Right cardiac atrium (tissue), 5 donors: Measurements from ENCODE around the gene TJP2. TPM values are rescaled to one million over a fixed set of nuclear protein-coding genes. Genes with fewer than 3 reads are reported as not detected.

Experiments used
- ATAC-seq, 2 donors: fragments of 200-7000 bp; cut with Tn5 transposase; one replicate each; pipeline versions ENCODE4 v1.8.0 to v1.9.1; 2020; ENCODE audit warnings: moderate library complexity in 2 of 2, mild to moderate bottlenecking in 1 of 2
- DNase-seq, 3 donors: peaks; one replicate each; pipeline ENCODE4 v3.0.0-alpha.2; 2020
- H3K27ac ChIP-seq: one replicate; pipeline ENCODE4 v1.5.1; 2013; ENCODE audit warnings: mild to moderate bottlenecking, low read length, control low read depth, moderate library complexity
- H3K27me3 ChIP-seq: one replicate; pipeline ENCODE4 v1.6.1; 2013; ENCODE audit not compliant: control insufficient read depth, insufficient read depth
- H3K4me1 ChIP-seq: one replicate; pipeline ENCODE4 v1.6.1; 2013; ENCODE audit warnings: low read length; ENCODE audit not compliant: control insufficient read depth, insufficient read depth
- H3K4me3 ChIP-seq: one replicate; pipeline ENCODE4 v1.5.1; 2013; ENCODE audit warnings: low read length, control low read depth
- H3K9me3 ChIP-seq: one replicate; pipeline ENCODE4 v1.6.1; 2013; ENCODE audit warnings: low read length; ENCODE audit not compliant: control insufficient read depth
- WGBS: extraction: QIAGEN DNeasy Blood & Tissue Kit; methylation state at CpG from one replicate; pipeline ENCODE4 v1.1.7; 2013; 5-methylcytosine and 5-hydroxymethylcytosine counted together
- intact Hi-C, 4 donors: fragments of 100-400 bp; cut with DNase I; formaldehyde crosslinking; loops; one replicate each; pipeline versions ENCODE4 v1.11.0 to v1.14.0; 2022 to 2023
- polyA plus RNA-seq: library from polyadenylated mRNA; stranded (reverse); fragments of 200-250 nt; gene quantifications from one replicate; pipeline ENCODE4 v1.2.3, GENCODE V29; 2013
- total RNA-seq, 4 donors: library from RNA; stranded (reverse); fragmentation: NEBNext Ultra II Directional; extraction: Animal tissue kit (Norgen Biotek cat#: 25700); gene quantifications; one replicate each; pipeline ENCODE4 v1.2.1, GENCODE V29; 2021
- donor health status: healthy with polysubstance abuse.
- donor health status: DM: no; HTN: yes; CAD: no.
- donor health status: DM: no; HTN: no; CAD: no.
- donor health status: DM: no; HTN: yes; CAD: no; lungs with severe emphysema.
- donor health status: DM: yes; HTN: yes; CAD: no.

The TJP2 gene
- total and polyA plus RNA-seq, 5 donors, result 23.8 to 56.3 (median 43.7) TPM

DNA sequence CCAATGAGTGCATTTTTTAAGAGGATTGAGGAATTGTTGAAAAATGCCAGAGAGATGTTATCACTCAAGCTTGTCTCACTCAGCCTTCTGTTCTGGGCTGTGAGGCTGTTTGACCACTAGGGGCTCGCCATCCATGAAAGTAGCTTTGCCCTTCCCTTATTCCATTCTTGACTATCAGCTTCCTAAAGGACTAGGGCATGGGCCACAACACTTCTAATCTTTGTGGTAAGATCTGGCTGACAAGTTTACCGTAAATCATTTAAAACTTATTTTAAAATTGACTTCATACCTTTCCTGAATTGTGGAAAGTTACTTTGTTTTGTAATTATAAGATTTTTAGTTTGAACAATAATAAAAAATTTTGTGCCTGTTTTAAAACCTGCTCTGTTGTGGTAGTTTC, 49.5 kb downstream of the TJP2 start:
- DNase-seq (no peak), ATAC-seq (peak; percentile 75 to 81)
- H3K4me1 ChIP-seq, result peaks cover 3% of the 10 kb centered on the region
- H3K27ac ChIP-seq, result no peak overlapping the region
- 57% methylated on average over 2 of the region's 2 CpGs for WGBS
- no peaks in the 10 kb centered on the region for H3K27me3 ChIP-seq
- no peaks in the 10 kb centered on the region for H3K9me3 ChIP-seq
- intact Hi-C loops, result loop anchor here in 2 of 4 donors (10.0 kb wide), 2 partner anchors 49 to 161 kb away; partner anchors contain the start of gene TJP2 (in 1 of the 2)
- no peak overlapping the region for H3K4me3 ChIP-seq

DNA sequence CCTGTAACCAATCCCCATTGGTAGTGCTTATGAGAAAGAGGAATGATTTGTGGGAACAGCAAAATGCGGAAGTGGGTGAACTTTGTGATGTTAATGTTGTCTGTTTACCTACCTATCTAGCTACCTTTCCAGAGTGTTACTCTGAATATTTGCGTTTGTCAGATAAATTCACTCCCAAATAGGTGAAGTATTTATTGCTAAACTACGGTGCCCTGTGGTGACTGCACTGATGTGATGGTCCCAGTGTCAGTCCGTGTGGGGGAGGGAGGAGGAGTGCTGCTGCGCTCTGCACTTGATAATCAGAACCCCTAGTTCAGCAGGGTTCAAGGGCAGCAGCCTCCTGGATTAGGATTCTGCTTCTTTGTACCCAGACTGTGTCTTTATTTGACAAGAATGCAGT, 55.3 kb downstream of the TJP2 start:
- DNase-seq (no peak), ATAC-seq (no peak)
- no peaks in the 10 kb centered on the region for H3K4me1 ChIP-seq
- no peak overlapping the region for H3K4me3 ChIP-seq
- no peaks in the 10 kb centered on the region for H3K27me3 ChIP-seq
- intact Hi-C loops, result loop anchor here in 2 of 4 donors (10.0 kb wide), 2 partner anchors 55 to 155 kb away; partner anchors contain the start of gene TJP2 (in 1 of the 2)
- H3K27ac ChIP-seq, result no peak overlapping the region
- WGBS, result 72% methylated on average over 5 of the region's 5 CpGs
- H3K9me3 ChIP-seq, result no peaks in the 10 kb centered on the region

DNA sequence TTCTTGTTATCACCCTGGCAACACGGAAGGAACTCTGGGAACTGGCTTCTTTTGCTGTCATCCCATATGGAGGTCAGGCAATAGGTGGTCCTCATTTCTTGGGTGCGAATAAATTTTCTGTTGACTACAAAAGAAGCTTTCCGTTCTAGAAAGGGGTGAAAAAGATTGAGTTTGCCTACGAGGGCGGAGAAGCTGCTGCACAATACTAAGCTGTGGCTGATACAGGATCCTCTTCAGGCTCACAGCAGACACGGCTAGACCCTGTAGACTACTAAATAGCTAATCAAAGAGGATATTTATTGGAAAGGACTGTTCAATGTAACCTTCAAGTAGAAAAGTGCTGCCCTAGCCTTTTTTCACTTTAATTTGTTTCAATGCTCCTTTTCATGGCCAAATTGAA, 58.1 kb downstream of the TJP2 start:
- WGBS, result 66% methylated on average over 6 of the region's 6 CpGs
- intact Hi-C loops, result no loop called here
- Histone ChIP-seq H3K4me1 (no peaks in the 10 kb centered on the region), H3K4me3 (no peak overlapping the region), H3K9me3 (no peaks in the 10 kb centered on the region), H3K27me3 (no peaks in the 10 kb centered on the region), H3K27ac (no peak overlapping the region)
- ATAC-seq, result peak in 1 of 2 donors; percentile 25
- DNase-seq, result no peak

DNA sequence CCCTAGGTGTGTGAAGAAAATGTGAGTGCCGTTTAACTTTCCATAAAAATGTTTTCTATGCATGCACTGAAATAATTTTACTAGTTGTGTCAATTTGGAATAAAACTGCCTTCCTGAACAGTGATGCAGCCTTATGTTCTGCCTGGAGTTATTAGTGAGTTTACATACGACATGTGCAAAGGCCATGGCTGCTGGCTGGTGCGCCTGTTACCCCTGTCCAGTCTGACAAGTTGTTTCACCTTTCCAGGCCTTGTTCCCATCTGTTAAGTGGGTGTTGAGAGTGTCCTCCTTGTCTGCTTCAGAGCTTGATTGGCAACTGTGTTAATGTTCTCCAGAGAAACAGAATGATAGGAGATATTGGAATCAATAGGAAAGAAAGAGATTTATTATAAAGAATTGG, 60.6 kb downstream of the TJP2 start:
- WGBS, result 87% methylated on average over 3 of the region's 3 CpGs
- no peaks in the 10 kb centered on the region for H3K4me1 ChIP-seq
- no peak overlapping the region for H3K4me3 ChIP-seq
- DNase-seq, result no peak
- H3K27ac ChIP-seq, result no peak overlapping the region
- H3K9me3 ChIP-seq, result no peaks in the 10 kb centered on the region
- no peaks in the 10 kb centered on the region for H3K27me3 ChIP-seq
- intact Hi-C loops, result no loop called here
- ATAC-seq, result no peak

DNA sequence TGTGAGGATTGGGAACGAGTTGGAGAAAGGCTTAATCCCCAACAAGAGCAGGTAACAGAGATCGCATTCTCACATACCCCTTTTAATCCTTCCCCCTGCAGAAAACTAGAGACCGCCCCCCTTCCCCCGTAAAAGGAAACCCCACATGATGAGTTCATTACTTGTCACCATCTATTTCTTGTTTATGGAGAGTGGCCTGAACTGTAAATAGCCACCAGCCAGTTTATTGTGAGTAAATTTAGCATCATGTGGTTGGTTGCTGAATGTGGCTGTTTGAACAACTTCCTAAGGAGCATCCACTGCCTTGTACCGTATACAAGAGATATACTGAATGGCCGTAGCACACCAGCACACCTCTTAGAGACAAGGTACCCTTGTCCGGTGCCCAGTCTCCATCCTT, 62.1 kb downstream of the TJP2 start:
- Histone ChIP-seq H3K27me3 (no peaks in the 10 kb centered on the region), H3K27ac (no peak overlapping the region), H3K4me3 (no peak overlapping the region), H3K9me3 (no peaks in the 10 kb centered on the region), H3K4me1 (no peaks in the 10 kb centered on the region)
- 83% methylated on average over 7 of the region's 7 CpGs for WGBS
- intact Hi-C loops, result no loop called here
- ATAC-seq (no peak), DNase-seq (no peak)

DNA sequence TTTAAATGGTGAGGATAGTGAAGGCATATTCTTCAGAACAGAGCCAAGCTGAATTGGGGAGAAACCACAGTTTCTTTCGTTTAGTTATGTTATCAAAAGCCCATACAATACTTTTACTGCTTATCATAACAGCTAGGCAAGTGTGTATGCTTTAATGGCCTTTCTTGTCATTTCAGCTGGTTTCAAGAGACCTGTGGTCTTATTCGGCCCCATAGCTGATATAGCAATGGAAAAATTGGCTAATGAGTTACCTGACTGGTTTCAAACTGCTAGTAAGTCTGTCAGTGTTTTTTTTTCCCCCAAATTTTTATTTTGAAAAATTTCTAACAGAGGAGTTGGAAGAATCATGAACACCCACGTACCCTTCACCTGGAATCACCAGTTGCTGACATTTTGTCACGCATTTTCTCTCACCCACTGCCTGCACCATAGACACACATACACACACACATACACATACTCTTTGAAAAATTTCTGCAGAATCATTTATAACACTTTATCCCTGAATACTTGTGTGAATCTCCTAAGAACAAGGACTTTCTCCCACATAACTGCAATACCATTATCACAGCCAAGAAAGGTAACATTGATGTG, 63.7 kb downstream of the TJP2 start:
- H3K27ac ChIP-seq, result no peak overlapping the region
- no peaks in the 10 kb centered on the region for H3K9me3 ChIP-seq
- ATAC-seq, result no peak
- H3K4me3 ChIP-seq, result no peak overlapping the region
- WGBS, result 95% methylated on average over 4 of the region's 4 CpGs
- intact Hi-C loops, result no loop called here
- H3K27me3 ChIP-seq, result no peaks in the 10 kb centered on the region
- H3K4me1 ChIP-seq, result no peaks in the 10 kb centered on the region
- DNase-seq, result no peak

DNA sequence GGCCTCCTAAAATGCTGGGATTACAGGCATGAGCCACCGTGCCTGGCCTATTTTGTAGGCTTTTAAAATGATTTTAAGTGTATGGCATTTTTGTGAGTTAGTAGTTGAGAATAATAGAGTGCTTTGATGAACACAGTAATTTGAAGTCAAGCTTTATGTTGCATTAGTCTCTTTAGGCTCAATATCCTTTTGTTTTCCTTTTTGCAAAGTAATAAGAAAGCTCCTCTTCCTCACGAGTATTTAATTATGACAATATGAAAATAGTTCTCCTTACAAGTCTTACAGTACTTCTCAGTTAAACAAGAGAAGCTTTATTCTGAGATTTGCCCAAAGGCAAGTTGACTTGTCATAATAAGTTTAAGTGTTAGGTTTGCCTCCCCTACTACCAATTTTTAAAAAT, 69.0 kb downstream of the TJP2 start:
- no peak overlapping the region for H3K4me3 ChIP-seq
- no peaks in the 10 kb centered on the region for H3K27me3 ChIP-seq
- H3K27ac ChIP-seq, result no peak overlapping the region
- ATAC-seq, result no peak
- H3K4me1 ChIP-seq, result no peaks in the 10 kb centered on the region
- intact Hi-C loops, result no loop called here
- 87% methylated on average over 2 of the region's 2 CpGs for WGBS
- no peaks in the 10 kb centered on the region for H3K9me3 ChIP-seq
- DNase-seq, result no peak

DNA sequence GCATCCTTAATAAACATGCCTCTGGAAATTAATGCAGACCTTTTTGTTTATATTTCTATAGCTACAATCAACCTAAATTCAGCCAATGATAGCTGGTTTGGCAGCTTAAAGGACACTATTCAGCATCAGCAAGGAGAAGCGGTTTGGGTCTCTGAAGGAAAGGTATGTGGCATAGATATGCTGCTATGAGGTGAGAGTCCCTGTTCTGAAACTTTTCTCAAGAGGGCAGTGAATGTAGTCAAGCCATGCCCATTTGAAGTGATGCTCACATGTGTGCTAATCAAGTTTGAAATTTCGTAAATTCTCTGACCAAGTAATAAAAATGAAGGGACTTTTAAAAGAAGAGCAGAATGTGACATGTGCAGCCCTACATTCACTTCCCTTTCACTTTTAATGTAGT, 72.6 kb downstream of the TJP2 start:
- intact Hi-C loops, result no loop called here
- H3K27ac ChIP-seq, result no peak overlapping the region
- peaks cover 1% of the 10 kb centered on the region for H3K4me1 ChIP-seq
- H3K27me3 ChIP-seq, result no peaks in the 10 kb centered on the region
- 99% methylated on average over 2 of the region's 2 CpGs for WGBS
- no peaks in the 10 kb centered on the region for H3K9me3 ChIP-seq
- no peak overlapping the region for H3K4me3 ChIP-seq
- ATAC-seq, result no peak
- DNase-seq, result no peak

DNA sequence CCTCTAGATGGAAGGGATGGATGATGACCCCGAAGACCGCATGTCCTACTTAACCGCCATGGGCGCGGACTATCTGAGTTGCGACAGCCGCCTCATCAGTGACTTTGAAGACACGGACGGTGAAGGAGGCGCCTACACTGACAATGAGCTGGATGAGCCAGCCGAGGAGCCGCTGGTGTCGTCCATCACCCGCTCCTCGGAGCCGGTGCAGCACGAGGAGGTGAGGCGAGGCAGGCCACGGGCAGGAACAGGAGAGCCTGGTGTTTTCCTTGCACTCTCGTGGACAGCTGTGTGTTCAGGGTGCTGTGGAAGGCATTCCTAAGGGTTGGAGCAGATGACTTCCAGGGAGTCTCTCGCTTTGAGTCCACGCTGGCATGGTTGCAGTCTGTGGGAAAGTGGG, 73.9 kb downstream of the TJP2 start:
- intact Hi-C loops, result no loop called here
- 96% methylated on average over 22 of the region's 22 CpGs for WGBS
- H3K4me1 ChIP-seq, result peaks cover 1% of the 10 kb centered on the region
- no peak overlapping the region for H3K27ac ChIP-seq
- no peak overlapping the region for H3K4me3 ChIP-seq
- no peaks in the 10 kb centered on the region for H3K27me3 ChIP-seq
- ATAC-seq, result no peak
- no peaks in the 10 kb centered on the region for H3K9me3 ChIP-seq
- no peak for DNase-seq

DNA sequence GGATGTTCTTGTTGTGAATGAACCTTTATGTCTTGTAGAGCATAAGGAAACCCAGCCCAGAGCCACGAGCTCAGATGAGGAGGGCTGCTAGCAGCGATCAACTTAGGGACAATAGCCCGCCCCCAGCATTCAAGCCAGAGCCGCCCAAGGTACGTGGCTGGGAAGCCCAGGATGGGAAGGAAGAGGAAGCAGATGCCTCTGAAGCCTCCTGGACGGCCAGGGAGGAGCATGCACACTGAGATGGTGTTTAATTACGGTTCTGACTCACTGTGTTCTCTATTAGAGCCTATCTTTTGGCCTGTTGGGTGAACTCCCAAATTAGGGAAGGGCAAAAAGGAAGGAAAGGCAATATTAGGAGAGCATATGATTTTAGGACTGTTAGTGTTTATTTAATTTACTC, 75.3 kb downstream of the TJP2 start:
- intact Hi-C loops, result no loop called here
- Histone ChIP-seq H3K27me3 (no peaks in the 10 kb centered on the region), H3K4me3 (no peak overlapping the region), H3K27ac (no peak overlapping the region), H3K9me3 (no peaks in the 10 kb centered on the region), H3K4me1 (peaks cover 1% of the 10 kb centered on the region)
- 65% methylated on average over 7 of the region's 7 CpGs for WGBS
- peak; percentile 38 to 65 for ATAC-seq
- DNase-seq, result peak in 1 of 3 donors; percentile 22

DNA sequence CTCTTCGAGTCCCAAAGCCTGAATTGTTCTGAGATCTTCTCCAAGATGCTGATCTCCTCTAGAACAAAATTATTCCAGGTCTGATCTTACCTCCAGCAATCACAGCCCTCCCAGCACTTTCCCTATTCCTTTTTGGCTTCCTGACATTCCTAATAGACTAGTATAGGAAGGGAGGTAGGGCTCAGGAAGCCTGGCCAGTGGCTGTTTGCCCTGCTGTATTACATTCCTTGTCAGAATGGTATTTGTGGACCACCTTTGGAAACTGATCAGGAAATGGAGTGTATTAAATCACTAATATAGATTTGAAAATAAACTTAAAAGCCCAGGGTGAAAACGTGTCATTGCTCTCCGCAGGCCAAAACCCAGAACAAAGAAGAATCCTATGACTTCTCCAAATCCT, 76.6 kb downstream of the TJP2 start:
- 92% methylated on average over 3 of the region's 3 CpGs for WGBS
- no peaks in the 10 kb centered on the region for H3K27me3 ChIP-seq
- intact Hi-C loops, result no loop called here
- no peak overlapping the region for H3K4me3 ChIP-seq
- H3K4me1 ChIP-seq, result peaks cover 1% of the 10 kb centered on the region
- no peak overlapping the region for H3K27ac ChIP-seq
- DNase-seq (no peak), ATAC-seq (no peak)
- H3K9me3 ChIP-seq, result no peaks in the 10 kb centered on the region

DNA sequence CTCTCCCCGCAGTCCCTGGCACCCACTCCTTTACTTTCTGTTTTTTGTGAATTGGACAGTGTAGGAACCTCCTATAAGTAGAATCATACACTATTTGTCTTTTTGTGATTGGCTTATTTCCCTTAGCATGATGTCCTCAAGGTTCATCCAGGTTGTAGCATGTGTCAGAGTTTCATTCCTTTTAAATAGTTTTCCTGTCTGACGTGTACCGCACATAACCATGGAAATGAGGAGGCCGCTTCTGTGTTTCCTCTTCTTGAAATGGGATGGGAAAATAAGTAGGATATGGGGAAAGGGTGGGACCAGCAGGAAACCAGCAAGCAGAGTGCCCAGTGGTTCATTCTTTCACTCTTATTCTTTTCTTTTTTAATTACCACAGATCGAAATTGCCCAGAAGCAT, 78.4 kb downstream of the TJP2 start:
- Histone ChIP-seq H3K27me3 (no peaks in the 10 kb centered on the region), H3K4me3 (no peak overlapping the region), H3K27ac (no peak overlapping the region), H3K4me1 (peaks cover 1% of the 10 kb centered on the region), H3K9me3 (no peaks in the 10 kb centered on the region)
- intact Hi-C loops, result no loop called here
- 77% methylated on average over 5 of the region's 5 CpGs for WGBS
- no peak for DNase-seq
- peak in 1 of 2 donors; percentile 65 for ATAC-seq
